Motor neuron (in vitro differentiated cells): ENCODE data around the gene MIGA2. TPM values are rescaled to one million over a fixed set of nuclear protein-coding genes. Genes with fewer than 3 reads are reported as not detected.
A peak's percentile ranks its signal among the peaks of the same experiment; 100 is the strongest.

Experiments used
- ATAC-seq, 8 experiments: fragments of 200-7000 bp; cut with Tn5 transposase; replicated peaks in 6 of 8; 2 replicates each; pipeline ENCODE4 v1.8.0; 2021; ENCODE audit warnings: mild to moderate bottlenecking in 8 of 8, moderate library complexity in 8 of 8
- H3K27ac ChIP-seq, 2 donors: fragments of 250-450 bp; sonication (Bioruptor Pico); 2 replicates each; pipeline ENCODE4 v1.9.0; 2021; ENCODE audit warnings: antibody characterized with exemption in 2 of 2, mild to moderate bottlenecking in 2 of 2, moderate library complexity in 1 of 2
- H3K4me1 ChIP-seq, 2 donors: fragments of 250-450 bp; sonication (Bioruptor Pico); replicated peaks in 1 of 2; 2 replicates each; pipeline ENCODE4 v1.6.1; 2021; ENCODE audit warnings: antibody characterized with exemption in 2 of 2, mild to moderate bottlenecking in 2 of 2, moderate library complexity in 1 of 2
- H3K4me3 ChIP-seq, 5 donors: fragments of 250-450 bp; sonication (Bioruptor Pico); 2 replicates each; pipeline ENCODE4 v1.9.0; 2021; ENCODE audit warnings: antibody characterized with exemption in 5 of 5, mild to moderate bottlenecking in 5 of 5, moderate library complexity in 4 of 5
- WGBS, 10 experiments: fragments of 450-650 bp; shearing (Covaris generic); methylation state at CpG; one replicate each; pipeline ENCODE4 v1.0.0; 2022; 5-methylcytosine and 5-hydroxymethylcytosine counted together
- in situ Hi-C, 9 experiments: fragments of 400-800 bp; cut with MboI; loops; one replicate each; pipeline ENCODE4 v1.15.0; 2021; ENCODE audit warnings: low sequenced_read_pairs in 9 of 9, low pct_unique_long_range_greater_than_20kb in 2 of 9; ENCODE audit not compliant: unreplicated experiment in 9 of 9
- total RNA-seq, 8 experiments: library from RNA; unstranded; fragments of 300-600 nt; gene quantifications; 2 replicates each; pipeline versions ENCODE4 v1.2.3 to v1.2.4, GENCODE V29; 2022

MIGA2 gene
- total RNA-seq, 8 experiments from 2014 or later = 12.0 to 44.2 (median 15.9) TPM

DNA sequence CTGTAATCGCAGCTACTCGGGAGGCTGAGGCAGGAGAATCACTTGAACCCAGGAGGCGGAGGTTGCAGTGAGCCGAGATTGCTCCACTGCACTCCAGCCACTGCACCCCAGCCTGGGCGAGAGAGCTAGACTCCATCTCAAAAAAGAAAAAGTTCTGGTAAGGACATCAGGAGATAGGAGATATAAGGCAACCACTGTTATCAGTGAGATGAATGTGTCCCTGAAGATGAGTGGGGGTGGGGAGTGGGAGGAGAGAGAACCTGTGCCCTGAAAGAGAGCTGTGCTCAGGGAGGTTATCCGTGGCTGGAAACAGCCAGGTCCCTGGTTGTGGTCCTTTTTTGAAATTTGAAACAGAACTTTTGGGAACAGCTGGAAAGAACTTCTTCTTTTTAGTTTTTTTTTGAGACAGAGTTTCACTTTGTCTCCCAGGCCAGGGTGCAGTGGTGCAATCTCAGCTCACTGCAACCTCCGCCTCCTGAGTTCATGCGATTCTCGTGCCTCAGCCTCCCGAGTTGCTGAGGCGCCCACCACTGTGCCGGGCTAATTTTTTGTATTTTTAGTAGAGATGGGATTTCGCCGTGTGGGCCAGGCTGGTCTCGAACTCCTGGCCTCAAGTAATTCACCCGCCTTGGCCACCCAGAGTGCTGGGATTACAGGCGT lies 77.3 kb downstream of the MIGA2 start:
- H3K4me1 ChIP-seq = peaks cover 4 to 5% of the 10 kb centered on the region in 2 donors
- WGBS, 10 experiments = 60 to 100% (median 94%) methylated on average over 1 to 9 of the region's 17 CpGs; no CpG with 5 or more reads in 2 of the 10 experiments
- in situ Hi-C loops = no loop called here
- H3K27ac ChIP-seq = no peak overlapping the region
- ATAC-seq = no peak
- no peak overlapping the region for H3K4me3 ChIP-seq

DNA sequence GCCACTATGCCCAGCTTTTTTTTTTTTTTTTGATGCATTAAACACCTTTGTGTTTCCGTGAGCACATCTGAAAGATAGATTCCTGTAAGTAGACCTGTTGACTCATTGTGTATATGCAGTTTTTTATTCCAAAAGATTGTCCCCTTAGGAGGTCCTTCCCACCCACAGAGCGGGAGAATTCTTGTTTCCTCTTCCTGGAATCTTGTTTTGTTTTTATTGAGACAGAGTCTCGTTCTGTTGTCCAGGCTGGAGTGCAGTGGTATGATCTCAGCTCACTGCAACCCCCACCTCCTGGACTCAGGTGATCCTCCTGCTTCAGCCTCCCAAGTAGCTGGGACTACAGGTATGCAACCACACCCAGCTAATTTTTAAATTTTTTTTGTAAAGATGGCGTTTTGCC lies 82.4 kb downstream of the MIGA2 start:
- Histone ChIP-seq H3K4me3 (no peak overlapping the region), H3K4me1 (no peaks in the 10 kb centered on the region), H3K27ac (no peak overlapping the region)
- in situ Hi-C loops = no loop called here
- no peak for ATAC-seq
- WGBS, 10 experiments = 50 to 100% (median 84%) methylated on average over 2 to 4 of the region's 4 CpGs; no CpG with 5 or more reads in 2 of the 10 experiments

DNA sequence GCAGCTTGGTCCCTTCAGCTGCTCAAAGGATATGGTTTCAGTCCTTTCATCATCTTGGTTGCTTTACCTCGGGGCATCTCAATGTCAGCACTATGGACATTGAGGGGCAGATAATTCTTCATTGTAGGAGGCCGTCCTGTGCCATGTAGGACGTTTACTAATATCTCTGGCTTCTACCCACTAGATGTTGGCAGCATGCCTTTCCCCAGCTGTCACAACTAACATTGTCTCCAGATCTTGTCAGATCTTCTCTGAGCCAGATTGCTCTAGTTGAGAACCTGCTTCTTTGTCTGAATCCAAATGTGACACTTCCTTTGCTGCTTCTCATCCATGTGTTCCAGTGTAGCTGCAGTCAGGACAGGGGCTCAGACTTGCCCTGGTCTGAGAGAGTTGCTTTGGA lies 85.1 kb downstream of the MIGA2 start:
- peaks cover 3 to 4% of the 10 kb centered on the region in 2 donors for H3K4me1 ChIP-seq
- WGBS, 10 experiments = 63 to 100% (median 90%) methylated on average over 1 to 3 of the region's 3 CpGs; no CpG with 5 or more reads in 5 of the 10 experiments
- no peak overlapping the region for H3K27ac ChIP-seq
- peak in 1 of 8 experiments; percentile 32 for ATAC-seq
- in situ Hi-C loops = no loop called here
- no peak overlapping the region for H3K4me3 ChIP-seq

Other genes with a start within 250 kb of the MIGA2 start
- 10 to 100 TPM in 5 of 8 experiments, 1 to 10 TPM in 3; 8.7 to 18.9 (median 13.1) TPM for gene TBC1D13, start 249.4 kb upstream of the MIGA2 start, total RNA-seq
- 10 to 100 TPM in 7 of 8 experiments, 1 to 10 TPM in 1; 8.5 to 20.1 (median 16.7) TPM for gene ENDOG, start 218.1 kb upstream of the MIGA2 start, total RNA-seq
- 10 to 100 TPM; 12.3 to 44.3 (median 21.6) TPM for gene SPOUT1, start 206.8 kb upstream of the MIGA2 start, total RNA-seq
- gene KYAT1, start 154.7 kb upstream of the MIGA2 start, total RNA-seq = 10 to 100 TPM in 5 of 8 experiments, 1 to 10 TPM in 3; 4.0 to 15.9 (median 10.8) TPM
- gene LRRC8A, start 154.5 kb upstream of the MIGA2 start, total RNA-seq = 10 to 100 TPM; 13.7 to 26.8 (median 22.6) TPM
- 10 to 100 TPM in 2 of 8 experiments, 1 to 10 TPM in 2, under 1 TPM in 4; 0.16 to 16.4 (median 0.97) TPM for gene PHYHD1, start 115.6 kb upstream of the MIGA2 start, total RNA-seq
- gene DOLK, start 89.0 kb upstream of the MIGA2 start, total RNA-seq = 10 to 100 TPM in 5 of 8 experiments, 1 to 10 TPM in 3; 7.5 to 27.9 (median 16.3) TPM
- 10 to 100 TPM; 16.3 to 69.4 (median 21.6) TPM for gene NUP188, start 88.9 kb upstream of the MIGA2 start, total RNA-seq
- gene SH3GLB2, start 8.3 kb upstream of the MIGA2 start, total RNA-seq = 10 to 100 TPM; 27.8 to 95.9 (median 44.5) TPM
- gene DOLPP1, start 44.5 kb downstream of the MIGA2 start, total RNA-seq = 10 to 100 TPM; 11.3 to 32.2 (median 17.4) TPM
- gene CRAT, start 74.2 kb downstream of the MIGA2 start, total RNA-seq = 10 to 100 TPM; 16.1 to 34.5 (median 19.5) TPM
- gene PTPA, start 74.8 kb downstream of the MIGA2 start, total RNA-seq = 100 to 1,000 TPM in 2 of 8 experiments, 10 to 100 TPM in 6; 56.5 to 126 (median 95.6) TPM
- 10 to 100 TPM in 5 of 8 experiments, 1 to 10 TPM in 3; 2.1 to 24.8 (median 13.9) TPM for gene IER5L, start 141.6 kb downstream of the MIGA2 start, total RNA-seq